Adrenal gland (tissue), 12 donors: ENCODE measurements around the gene SLF2. TPM values are rescaled to one million over a fixed set of nuclear protein-coding genes. Genes with fewer than 3 reads are reported as not detected.

ENCODE experiments used
- DNase-seq, 7 donors: peaks; one replicate each; pipeline ENCODE4 v3.0.0-alpha.2; 2019 to 2020
- H3K27ac ChIP-seq, 5 donors: fragments of 200-600 bp; sonication (generic) in 4 of 5; 1 replicate in 3 of 5; 2 replicates in 2 of 5; pipeline versions ENCODE4 v1.5.1 to v1.8.0; 2016 to 2020; ENCODE audit warnings: mild to moderate bottlenecking in 1 of 5
- H3K27me3 ChIP-seq: fragments of 200-600 bp; 2 replicates; pipeline ENCODE4 v1.8.0; 2021
- H3K36me3 ChIP-seq, 2 donors: fragments of 200-600 bp; replicated peaks in 1 of 2; 1 replicate in 1 of 2; 2 replicates in 1 of 2; pipeline versions ENCODE4 v1.5.1 to v1.8.0; 2018 to 2022
- H3K4me1 ChIP-seq, 2 donors: fragments of 200-600 bp; replicated peaks in 1 of 2; 1 replicate in 1 of 2; 2 replicates in 1 of 2; pipeline versions ENCODE4 v1.5.1 to v1.8.0; 2018 to 2021
- H3K4me3 ChIP-seq, 4 donors: fragments of 200-600 bp; sonication (generic) in 3 of 4; one replicate each; pipeline ENCODE4 v1.5.1; 2016 to 2018
- H3K9me3 ChIP-seq, 3 donors: fragments of 200-600 bp; sonication (generic) in 1 of 3; replicated peaks in 1 of 3; 1 replicate in 2 of 3; 2 replicates in 1 of 3; pipeline versions ENCODE4 v1.5.1 to v1.8.0; 2016 to 2021
- CTCF ChIP-seq, 6 experiments: fragments of 450-650 bp in 4 of 6; fragments of 200-600 bp in 2 of 6; sonication (generic) in 1 of 6; IDR thresholded peaks; 1 replicate in 5 of 6; 2 replicates in 1 of 6; pipeline versions ENCODE4 v1.5.1 to v1.8.0; 2016 to 2021; ENCODE audit warnings: antibody characterized with exemption in 6 of 6, mild to moderate bottlenecking in 2 of 6, moderate library complexity in 1 of 6
- POLR2A ChIP-seq, 2 donors: fragments of 450-650 bp; IDR thresholded peaks; one replicate each; pipeline ENCODE4 v1.6.1; 2017; ENCODE audit warnings: antibody characterized with exemption in 2 of 2, mild to moderate bottlenecking in 2 of 2, moderate library complexity in 1 of 2
- WGBS, 4 donors: extraction: QIAGEN DNeasy Blood & Tissue Kit in 2 of 4; methylation state at CpG; one replicate each; pipeline versions ENCODE4 v1.1.5 to v1.1.7; 2013 to 2017; 5-methylcytosine and 5-hydroxymethylcytosine counted together
- intact Hi-C, 2 donors: fragments of 100-400 bp; cut with DNase I; formaldehyde crosslinking; loops; one replicate each; pipeline versions ENCODE4 v1.14.1 to v1.15.0; 2022 to 2023
- polyA plus RNA-seq, 3 donors: library from polyadenylated mRNA; stranded (reverse); fragments of 200-250 nt in 2 of 3; fragments of 350-450 nt in 1 of 3; fragmentation: Illumina TruSeq in 1 of 3; extraction: RNeasy Lipid Tissue Mini Kit (QIAGEN cat#74804) in 1 of 3; gene quantifications; one replicate each; pipeline ENCODE4 v1.2.3, GENCODE V29; 2013 to 2014
- total RNA-seq, 9 donors: library from RNA; depleted of rRNA in 4 of 9; stranded (reverse); fragments of >200 nt in 4 of 9; fragments of 120-200 nt in 1 of 9; fragmentation: NEBNext Ultra II Directional in 1 of 9; extraction: Animal tissue kit (Norgen Biotek cat#: 25700) in 1 of 9; gene quantifications; one replicate each; pipeline versions ENCODE4 v1.1.0 to v1.2.4, GENCODE V29; 2013 to 2023
- donor health status: healthy with polysubstance abuse.
- donor health status: Bipolar disorder and iron deficiency.
- donor health status: DM: yes; HTN: yes; CAD: no.
- donor health status: DM: no; HTN: no; CAD: no.
- donor health status: DM: no; HTN: no; CAD: no.
- donor health status: DM: yes; HTN: yes; CAD: no.

SLF2 gene
- total and polyA plus RNA-seq, 12 donors, result 19.8 to 88.7 (median 35.8) TPM

- intact Hi-C loops, result loop anchor here in 1 of 2 donors (2.0 kb wide), 1 partner anchor 21 kb away; no protein-coding TSS in a partner anchor
- TF ChIP-seq CTCF (IDR thresholded peaks at IDR 0.05), result peak; percentile 57 to 84 (median 77)
- no peak for TF ChIP-seq POLR2A (IDR thresholded peaks at IDR 0.05)
- peak in 1 of 7 donors; percentile 57 for DNase-seq
- no peaks in the 10 kb centered on the region for H3K9me3 ChIP-seq
- no peak overlapping the region for H3K4me3 ChIP-seq
- peak overlapping the region in 2 of 5 donors; percentile 5 to 20 for H3K27ac ChIP-seq
- H3K36me3 ChIP-seq, result peaks cover 0 to 30% of the 10 kb centered on the region in 2 donors
- no peaks in the 10 kb centered on the region for H3K27me3 ChIP-seq
- H3K4me1 ChIP-seq, result peaks cover 8 to 17% of the 10 kb centered on the region in 2 donors
- WGBS, 4 donors, result 47 to 59% (median 51%) methylated on average over 10 of the region's 10 CpGs
Measured at GRCh38 chr10:100993986-100994708, 81.4 kb downstream of the SLF2 start.

- H3K4me1 ChIP-seq, result peaks cover 8 to 13% of the 10 kb centered on the region in 2 donors
- H3K9me3 ChIP-seq, result no peaks in the 10 kb centered on the region
- TF ChIP-seq CTCF (IDR thresholded peaks at IDR 0.05) (no peak), POLR2A (IDR thresholded peaks at IDR 0.05) (no peak)
- 65 to 73% (median 70%) methylated on average over 6 of the region's 6 CpGs for WGBS, 4 donors
- H3K27me3 ChIP-seq, result no peaks in the 10 kb centered on the region
- H3K36me3 ChIP-seq, result peaks cover 0 to 25% of the 10 kb centered on the region in 2 donors
- no peak overlapping the region for H3K4me3 ChIP-seq
- H3K27ac ChIP-seq, result no peak overlapping the region
- no peak for DNase-seq
- intact Hi-C loops, result loop anchor here in 1 of 2 donors (2.0 kb wide), 1 partner anchor 20 kb away; no protein-coding TSS in a partner anchor
Measured at GRCh38 chr10:100995181-100995580, 82.4 kb downstream of the SLF2 start.

- Histone ChIP-seq H3K4me1 (peaks cover 20 to 28% of the 10 kb centered on the region in 2 donors), H3K27me3 (no peaks in the 10 kb centered on the region), H3K36me3 (peaks cover 0 to 11% of the 10 kb centered on the region in 2 donors), H3K9me3 (no peaks in the 10 kb centered on the region), H3K4me3 (peak overlapping the region; percentile 55 to 86 (median 73)), H3K27ac (peak overlapping the region; percentile 97 to 100 (median 100))
- peak in 3 of 7 donors; percentile 48 to 66 (median 59) for DNase-seq
- TF ChIP-seq POLR2A (IDR thresholded peaks at IDR 0.05) (peak in 1 of 2 donors; percentile 20), CTCF (IDR thresholded peaks at IDR 0.05) (peak in 1 of 6 experiments; percentile 7)
- WGBS, 4 donors, result 4 to 19% (median 5%) methylated on average over 5 to 46 of the region's 46 CpGs
- intact Hi-C loops, result no loop called here
Measured at GRCh38 chr10:100996678-100997359, 84.1 kb downstream of the SLF2 start.
